Stimulated activated CD8-positive, alpha-beta memory T cell treated with anti-CD3 and anti-CD28 coated beads, Interleukin-12 subunit alpha, Interleukin-12 subunit beta, amount 100 ng/mL, for 24 hours (primary cell): ENCODE results near the gene ENOPH1.
"Not testable (repeated sequence)": the region's sequence is repeated elsewhere in the genome, so short reads cannot be mapped to it uniquely, and the experiment has no call there.

Experiments
- DNase-seq: peaks from one replicate; pipeline ENCODE4 v3.0.0-alpha.2; 2020; ENCODE audit errors: extremely low read depth

ENOPH1 gene

DNA sequence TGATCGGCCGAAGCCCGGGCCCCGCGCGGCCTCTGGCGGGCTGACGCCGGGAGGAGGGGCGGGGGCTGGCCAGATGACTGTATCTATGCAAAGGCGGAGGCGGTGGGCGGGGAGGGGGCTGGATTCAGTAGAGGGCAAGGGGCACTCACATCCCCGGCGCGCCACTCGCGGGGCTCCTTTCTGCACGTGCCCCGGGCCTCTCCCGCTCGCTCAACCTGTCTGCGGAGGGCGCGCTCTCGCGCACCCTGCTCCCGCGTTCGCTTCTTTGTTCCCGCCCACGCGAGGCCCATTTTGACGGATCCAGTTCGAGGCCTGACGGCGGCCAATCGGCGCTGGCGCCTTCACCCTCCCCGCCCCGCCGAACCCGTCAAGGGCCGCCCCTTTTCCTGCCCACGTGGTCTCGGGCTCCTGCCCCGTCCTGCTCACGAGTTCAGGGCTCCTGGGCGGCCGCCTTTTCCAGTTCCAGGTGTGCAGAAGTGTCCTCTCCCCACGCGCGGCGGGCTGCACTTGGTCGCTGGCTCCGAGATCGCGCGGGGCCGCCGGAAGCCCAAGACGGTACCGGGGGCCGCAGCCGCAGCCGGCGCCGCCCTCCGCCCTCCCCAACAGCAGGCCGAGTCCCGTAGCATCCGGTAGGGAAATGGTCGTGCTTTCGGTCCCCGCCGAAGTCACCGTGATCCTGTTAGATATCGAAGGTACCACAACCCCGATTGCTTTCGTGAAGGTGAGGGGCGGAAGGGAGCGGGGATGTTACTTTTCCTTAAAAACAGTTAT is at the start of gene ENOPH1, which contains the start of gene HNRNPDL:
Gene ENOPH1, plus strand, starts transcription at position 398 of the 771 bp plus-strand sequence. Its CDS starts 240 bp downstream, at position 638.
Gene HNRNPDL, minus strand, starts transcription at position 270 of the 771 bp plus-strand sequence. CDS start 772 bp downstream, outside the sequence.
- peak; percentile 98 for DNase-seq

DNA sequence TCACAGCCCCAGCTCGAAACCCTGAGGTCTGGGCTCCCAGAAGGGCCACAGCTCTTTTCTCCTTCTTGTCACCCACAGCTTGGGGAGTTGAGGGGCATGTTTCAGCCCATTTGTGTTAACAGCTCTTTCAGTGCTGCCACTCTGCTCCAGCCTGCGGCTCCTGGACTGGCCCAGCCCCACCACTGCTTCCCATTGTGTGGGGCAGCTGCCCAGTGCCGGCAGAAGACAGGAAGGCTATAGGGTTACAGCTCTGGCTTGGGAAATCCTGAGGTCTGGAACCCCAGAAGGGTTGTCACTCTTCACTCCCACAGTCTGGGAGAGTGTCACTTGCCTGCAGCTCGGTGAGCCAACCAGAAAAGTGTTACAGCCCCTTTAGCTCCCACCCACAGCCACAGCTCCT is 49.6 kb upstream of the ENOPH1 start:
- no peak for DNase-seq

DNA sequence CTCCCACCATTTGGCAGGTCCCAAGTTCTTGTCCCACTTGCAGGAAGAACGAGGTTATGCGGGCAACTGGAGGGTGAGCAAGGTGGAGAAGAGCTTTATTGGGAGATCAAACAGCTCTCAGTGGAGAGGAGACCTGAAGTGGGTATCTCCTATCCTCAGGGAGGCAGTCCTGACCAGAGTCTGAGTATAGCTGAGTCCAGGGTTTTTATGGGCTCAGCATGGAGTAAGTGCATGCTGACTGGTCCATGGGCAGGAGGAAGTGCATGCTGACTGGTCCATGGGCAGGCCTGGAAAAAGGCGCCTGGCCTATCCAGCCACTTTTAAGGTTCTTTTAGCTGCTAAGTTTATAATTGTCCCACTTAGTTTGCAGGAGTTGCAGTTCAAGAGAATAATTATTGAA is 49.2 kb upstream of the ENOPH1 start:
- no peak for DNase-seq

DNA sequence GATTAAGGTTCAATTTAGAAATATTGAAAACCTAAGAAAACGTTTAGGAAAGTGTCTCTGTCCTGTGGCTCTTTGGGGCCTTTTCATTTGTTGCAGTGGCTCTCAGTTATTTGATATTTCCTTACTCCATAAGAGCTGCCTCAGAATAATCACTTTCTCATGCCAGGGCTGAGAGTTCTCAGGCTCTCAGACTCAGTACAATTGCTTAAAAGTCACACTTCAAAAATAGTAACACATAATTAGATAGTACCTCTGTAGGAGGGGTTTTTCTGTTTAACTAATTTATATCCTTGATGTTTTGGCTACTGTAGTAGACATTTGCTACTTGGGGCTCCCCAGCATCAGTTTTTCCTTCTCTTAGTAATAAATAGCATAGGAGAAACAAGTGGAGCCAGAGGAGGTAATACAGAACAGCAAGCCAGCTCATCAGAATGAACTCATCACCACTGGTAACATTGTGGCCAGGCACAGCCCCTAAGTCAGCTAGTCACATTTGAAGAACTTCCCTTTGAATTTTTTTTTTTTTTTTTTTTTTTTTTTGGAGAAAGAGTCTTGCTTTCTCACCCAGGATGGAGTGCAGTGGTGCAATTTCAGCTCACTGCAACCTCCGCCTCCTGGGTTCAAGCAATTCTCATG is 48.6 kb upstream of the ENOPH1 start:
- DNase-seq = no peak

DNA sequence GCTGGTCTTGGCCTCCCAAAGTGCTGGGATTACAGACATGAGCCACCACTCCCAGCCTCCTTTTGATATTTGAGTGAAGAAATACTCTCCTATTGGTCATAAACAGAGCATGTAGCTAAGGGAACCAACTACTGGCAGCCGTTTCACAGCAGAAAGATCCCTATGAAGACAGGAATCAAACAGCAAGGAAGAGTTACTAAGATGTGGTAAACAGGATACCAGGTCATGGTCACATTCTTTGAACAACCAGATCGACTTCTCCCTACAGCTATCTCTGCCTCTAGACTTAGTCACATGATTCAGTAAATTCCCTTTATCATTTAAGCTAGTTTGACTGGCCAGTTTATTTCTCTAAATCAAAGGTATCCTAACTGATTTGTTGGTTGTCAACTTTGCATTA is 47.6 kb upstream of the ENOPH1 start:
- DNase-seq = no peak

DNA sequence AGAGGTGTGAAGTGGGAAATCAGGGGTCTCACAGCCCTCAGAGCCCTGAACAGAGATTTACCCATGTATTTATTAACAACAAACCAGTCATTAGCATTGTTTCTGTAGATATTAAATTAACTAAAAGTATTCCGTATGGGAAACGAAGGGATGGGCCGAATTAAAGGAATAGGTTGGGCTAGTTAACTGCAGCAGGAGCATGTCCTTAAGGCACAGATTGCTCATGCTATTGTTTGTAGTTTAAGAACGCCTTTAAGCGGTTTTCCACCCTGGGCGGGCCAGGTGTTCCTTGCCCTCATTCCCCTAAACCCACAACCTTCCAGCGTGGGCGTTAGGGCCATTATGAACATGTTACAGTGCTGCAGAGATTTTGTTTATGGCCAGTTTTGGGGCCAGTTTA is 44.1 kb upstream of the ENOPH1 start:
- not testable (repeated sequence) for DNase-seq

DNA sequence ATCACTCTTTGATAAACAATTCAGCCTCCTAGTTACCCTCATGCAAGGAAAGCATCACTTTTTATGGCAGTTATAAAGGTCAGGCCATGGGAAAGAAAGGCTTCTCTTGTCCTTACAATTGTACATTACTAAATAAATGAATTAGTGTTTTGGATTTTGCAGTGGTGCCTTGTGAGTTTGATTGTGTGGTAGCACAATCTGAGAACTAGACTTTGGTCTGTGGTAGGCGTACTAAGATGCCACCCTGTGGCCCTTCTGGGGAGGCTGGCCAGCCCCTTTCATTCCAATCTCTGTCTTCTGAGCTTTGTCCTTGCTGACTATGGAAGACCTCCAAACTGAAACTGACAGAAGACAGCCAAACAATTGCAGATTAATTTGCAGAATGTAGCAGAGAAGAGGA is 42.0 kb upstream of the ENOPH1 start:
- no peak for DNase-seq

DNA sequence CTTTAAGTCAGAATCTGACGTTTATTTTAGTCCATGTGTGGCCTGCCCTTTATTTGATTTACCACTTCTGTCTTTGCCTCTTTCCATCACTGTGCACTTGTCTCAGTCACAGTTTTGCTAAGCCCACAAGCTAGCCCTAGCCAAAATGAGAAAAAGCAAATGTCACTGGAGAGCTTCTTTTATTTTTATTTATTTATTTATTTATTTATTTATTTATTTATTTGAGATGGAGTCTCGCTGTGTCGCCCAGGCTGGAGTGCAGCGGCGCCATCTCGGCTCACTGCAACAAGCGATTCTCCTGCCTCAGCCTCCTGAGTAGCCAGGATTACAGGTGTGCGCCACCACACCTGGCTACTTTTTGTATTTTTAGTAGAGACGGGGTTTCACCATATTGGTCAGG is 40.3 kb upstream of the ENOPH1 start:
- not testable (repeated sequence) for DNase-seq

DNA sequence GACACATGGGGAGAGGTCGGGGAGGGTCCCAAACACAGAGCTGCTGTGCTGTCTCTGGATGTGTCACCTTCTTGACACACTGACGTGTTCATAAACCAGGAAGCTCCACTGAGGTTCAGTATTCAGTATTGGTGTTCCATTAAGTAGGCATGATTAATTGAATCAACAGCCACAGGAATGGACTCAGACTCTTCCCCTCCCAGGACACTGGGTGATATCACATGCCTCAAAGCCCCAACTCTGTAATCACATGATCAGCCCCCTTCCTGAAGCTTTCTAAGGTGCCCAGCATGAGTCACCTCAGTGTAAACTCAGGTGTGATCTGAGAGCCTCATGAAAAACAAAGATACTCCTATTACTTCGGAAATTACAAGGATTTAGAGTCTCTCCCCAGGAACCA is 35.5 kb upstream of the ENOPH1 start:
- DNase-seq = no peak

DNA sequence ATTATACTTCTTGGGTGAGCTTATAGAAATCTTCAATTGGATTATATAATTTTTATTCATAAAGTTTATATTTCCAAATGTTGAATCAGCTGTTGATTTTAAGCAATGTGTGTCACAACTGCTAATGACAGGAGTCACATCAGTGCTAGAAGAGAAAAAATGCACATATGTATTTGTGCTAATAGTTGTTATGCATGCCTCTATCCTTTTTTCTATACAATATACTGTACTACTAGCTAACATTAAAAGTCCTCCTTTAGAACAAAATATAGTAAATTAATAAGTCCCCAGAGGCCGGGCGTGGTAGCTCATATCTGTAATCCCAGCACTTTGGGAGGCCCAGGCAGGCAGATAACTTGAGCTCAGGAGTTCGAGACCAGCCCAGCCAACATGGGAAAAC is 32.9 kb upstream of the ENOPH1 start:
- no peak for DNase-seq

DNA sequence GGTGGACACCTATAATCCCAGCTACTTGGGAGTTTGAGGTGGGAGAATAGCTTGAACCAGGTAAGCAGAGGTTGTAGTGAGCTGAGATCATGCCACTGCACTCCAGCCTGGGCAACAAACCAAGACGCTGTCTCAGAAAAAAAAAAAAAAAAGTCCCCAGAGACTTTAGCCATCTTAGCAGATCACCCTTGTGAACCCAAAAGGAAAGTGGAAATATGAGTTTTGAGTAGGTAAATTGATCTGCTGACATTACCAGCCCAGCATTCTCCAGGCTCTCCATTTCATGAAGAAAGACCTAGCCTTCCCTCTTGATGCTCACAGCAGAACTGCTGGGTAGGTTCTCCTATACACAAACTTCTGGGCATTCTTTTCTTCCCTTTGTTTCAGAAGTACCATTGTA is 32.1 kb upstream of the ENOPH1 start:
- DNase-seq = no peak

DNA sequence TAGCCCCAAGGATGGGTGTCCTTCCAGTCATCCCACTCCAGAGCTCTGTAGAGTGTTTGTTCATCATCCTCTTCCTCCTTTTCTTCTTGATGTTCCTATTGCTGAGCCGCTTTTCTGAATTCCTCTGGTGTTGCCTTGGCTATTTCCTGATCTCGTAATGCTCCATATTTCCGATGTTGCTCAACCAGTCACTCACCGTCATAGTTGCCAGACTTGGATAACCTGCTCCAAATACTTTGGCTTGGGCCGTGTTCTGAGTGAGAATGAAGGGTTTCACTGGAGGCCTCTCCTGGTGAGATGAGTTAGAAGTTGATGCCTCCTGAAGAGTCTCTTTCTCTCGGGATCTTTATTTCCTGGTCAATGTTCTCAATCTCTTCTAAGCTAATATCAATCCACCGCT is 28.8 kb upstream of the ENOPH1 start:
- no peak for DNase-seq

DNA sequence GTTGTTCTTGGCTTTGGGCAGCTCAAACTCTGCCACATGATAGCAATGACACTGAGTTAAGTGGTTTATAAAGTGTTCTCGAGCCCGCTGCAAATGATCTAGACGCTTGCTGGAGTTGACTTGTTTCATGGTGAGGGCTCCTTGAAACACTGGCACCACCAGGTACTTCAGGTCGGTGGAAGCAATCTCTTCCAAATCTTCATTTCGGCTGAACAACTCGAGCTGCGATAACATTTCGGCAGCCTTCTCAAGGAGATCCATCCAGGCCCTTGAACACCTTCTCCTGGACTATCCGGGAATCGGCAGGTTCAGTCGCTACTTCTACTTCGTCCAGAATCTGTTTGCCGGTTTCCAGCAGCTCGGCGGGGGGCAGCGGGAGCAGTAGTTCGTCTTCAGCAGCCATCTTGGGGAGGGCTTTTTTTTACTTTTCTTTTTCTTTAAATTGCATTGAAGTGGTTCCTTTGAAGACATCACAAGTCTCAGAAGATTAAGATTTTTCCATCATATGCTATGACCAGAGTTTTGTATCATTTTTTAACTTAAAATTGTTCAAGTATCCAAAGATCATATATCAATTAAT is 28.1 kb upstream of the ENOPH1 start:
- DNase-seq = no peak

DNA sequence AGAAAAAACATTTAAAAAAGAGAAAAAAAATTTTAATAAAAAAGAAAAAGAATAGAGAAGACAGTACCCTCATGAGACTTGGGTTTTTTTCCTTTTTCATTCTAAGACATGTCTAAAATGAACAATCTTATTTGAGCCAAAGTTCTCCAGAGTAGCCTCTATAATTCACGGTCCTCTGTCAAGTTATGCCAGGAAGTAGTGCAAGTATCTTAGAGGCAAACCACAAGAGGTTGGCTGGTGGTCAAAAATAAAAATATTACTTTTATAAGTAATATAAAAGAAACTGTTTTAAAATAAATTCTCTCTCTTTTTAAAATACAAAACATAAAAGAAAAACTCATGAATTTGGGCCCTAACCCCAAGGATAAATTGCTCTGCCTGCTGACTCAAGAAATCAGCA is 26.7 kb upstream of the ENOPH1 start:
- DNase-seq = no peak

DNA sequence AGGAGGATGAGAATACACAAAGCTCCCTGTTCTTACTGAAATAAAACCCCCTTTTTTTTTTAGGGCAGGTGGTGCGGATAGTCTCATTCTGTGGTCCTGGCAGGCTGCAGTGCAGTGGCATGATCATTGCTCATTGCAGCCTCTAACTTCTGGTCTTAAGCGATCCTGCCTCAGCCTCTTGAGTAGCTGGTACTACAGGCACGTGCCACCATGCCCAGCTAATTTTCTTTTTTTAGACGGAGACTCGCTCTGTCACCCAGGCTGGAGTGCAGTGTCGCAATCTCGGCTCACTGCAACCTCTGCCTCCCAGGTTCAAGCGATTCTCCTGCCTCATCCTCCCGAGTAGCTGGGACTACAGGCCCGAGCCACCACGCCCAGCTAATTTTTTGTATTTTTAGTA is 15.3 kb upstream of the ENOPH1 start:
- not testable (repeated sequence) for DNase-seq

DNA sequence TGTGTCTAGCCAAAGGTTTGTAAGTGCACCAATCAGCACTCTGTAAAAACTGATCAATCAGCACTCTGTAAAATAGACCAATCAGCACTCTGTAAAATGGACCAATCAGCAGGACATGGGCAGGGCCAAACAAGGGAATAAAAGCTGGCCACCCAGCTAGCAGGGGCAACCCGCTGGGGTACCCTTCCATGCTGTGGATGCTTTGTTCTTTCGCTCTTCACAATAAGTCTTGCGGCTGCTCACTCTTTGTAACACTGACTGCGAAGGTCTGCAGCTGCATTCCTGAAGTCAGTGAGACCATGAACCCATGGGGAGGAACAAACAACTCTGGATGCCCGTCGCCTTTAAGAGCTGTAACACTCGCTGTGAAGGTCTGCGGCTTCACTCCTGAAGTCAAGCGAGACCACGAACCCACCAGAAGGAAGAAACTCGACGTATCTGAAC is 14.4 kb upstream of the ENOPH1 start:
- DNase-seq = no peak

DNA sequence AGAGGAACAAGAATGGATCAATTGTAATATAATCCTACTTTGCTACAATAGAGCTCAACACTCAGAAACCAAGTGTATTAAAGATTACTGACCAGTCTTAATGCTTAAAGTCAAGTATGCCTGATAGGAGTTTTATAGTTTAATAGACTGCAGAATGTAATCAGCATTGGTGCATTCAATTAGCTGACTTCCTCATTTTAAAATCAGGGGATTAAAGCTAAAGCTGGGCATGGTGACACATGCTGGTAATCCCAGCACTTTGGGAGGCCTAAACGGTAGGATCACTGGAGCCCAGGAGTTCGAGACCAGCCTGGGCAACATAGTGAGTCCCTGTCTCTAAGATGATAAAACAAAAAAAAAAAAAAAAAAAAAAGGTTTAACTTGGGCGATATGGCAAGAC is 10.9 kb upstream of the ENOPH1 start:
- no peak for DNase-seq

DNA sequence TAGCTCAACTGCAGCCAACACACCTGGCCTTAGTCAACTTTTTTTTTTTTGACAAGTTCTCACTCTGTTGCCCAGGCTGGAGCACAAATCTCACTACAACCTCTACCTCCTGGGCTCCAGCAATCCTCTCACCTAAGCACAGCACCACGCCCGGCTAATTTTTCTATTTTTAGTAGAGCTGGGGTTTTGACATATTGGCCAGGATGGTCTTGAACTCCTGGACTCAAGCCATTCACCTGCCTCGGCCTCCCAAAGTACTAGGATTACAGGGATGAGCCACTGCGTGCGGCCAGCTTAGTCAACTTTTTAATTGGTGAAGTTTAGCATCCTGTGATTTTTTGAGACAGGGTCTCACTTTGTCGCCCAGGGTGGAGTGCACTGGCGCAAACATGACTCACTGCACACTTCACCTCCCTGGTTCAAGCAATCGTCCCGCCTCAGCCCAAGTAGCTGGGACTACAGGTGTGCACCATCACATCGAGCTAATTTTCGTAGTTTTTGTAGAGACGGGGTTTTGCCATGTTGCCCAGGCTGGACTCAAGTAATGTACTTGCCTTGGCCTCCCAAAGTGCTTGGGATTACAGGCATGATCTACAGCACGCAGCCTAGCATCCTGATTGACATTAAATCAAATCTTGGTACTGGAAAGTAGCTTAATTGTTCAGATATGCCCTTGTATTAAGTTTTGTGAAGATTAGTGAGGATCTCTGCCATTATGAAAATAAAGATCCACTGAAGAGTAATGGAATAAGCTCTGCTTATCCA is 8.4 kb upstream of the ENOPH1 start:
- DNase-seq = no peak

DNA sequence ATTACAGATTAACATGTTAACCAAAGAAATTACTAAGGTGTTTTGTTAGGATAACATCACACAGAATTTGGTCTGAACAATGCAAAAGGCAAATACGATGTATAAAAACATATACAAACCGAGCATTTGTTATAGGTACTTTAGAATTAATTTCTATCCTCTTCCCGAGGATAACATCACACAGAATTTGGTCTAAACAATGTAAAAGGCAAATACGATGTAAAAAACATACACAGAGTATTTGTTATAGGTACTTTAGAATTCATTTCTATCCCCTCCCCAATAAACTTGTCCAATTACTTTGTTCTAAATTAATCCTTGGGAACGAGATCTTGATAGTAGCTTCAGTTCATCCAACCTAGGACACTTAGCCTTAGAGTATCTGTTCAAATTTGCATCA is 7.8 kb upstream of the ENOPH1 start:
- DNase-seq = no peak

DNA sequence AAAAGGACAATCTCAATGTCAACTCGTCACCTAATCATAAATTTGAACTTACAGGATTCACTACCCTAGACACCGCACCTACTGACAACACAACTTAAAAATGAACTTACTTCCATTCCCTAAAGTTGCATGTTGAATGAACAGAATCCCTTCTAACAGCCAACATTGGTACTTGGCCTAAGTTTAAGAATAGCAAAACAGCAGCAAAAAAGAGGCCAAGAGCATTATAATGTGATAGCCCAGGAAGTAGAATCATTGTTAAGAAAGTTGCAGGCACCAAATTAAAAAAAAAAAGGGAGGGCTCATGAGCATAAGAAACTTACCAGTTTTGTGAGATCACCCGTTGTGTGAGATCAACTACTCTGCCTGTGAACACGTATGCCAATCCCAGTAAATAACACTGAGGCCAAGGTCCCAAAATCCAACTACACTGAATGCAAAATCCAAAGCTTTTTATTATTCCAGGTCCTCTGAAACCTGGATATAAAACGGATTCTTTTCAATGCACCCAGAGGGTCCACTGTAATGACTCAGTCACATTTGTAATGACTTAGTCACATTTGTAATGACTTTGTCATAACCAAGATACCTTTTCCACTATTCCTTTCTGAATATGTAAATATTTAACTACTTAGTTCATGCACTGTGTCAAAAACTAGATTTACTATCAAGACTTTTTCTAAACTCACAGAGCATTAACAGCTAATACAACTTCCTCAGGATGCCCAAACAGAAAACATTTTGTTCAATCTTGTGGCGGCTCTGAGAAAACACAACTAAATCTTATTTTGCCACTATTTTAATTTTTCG is 6.9 kb upstream of the ENOPH1 start:
- DNase-seq = no peak

DNA sequence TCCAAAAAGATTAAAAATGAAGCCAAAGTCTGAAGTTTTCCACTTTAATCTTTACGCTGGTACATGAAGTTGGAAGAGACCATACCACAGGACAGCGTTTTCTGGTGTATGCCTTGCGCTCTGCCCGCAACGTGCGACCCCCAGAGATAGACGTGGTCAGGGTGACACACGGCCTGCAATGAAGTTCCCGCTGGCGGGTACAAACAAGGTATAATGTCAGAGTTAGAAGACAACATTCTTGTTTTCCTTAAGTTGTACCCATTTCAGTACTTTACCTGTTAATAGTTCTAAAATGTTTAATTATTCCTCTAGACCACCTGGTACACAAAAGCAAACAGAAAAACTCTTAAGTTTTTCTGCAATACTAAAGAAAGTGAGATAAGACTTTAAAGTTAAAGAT is 4.9 kb upstream of the ENOPH1 start:
- DNase-seq = no peak
